ENCODE results near the gene TSPAN4. TPM values are rescaled to one million over a fixed set of nuclear protein-coding genes. Genes with fewer than 3 reads are reported as not detected.

TSPAN4 gene
- total and polyA plus RNA-seq, 9 of the 15 experiments (the other 6 are each of a cell fraction or from before 2014, with no cell fraction given): 0.07 to 31.0 (median 15.7) TPM

DNA sequence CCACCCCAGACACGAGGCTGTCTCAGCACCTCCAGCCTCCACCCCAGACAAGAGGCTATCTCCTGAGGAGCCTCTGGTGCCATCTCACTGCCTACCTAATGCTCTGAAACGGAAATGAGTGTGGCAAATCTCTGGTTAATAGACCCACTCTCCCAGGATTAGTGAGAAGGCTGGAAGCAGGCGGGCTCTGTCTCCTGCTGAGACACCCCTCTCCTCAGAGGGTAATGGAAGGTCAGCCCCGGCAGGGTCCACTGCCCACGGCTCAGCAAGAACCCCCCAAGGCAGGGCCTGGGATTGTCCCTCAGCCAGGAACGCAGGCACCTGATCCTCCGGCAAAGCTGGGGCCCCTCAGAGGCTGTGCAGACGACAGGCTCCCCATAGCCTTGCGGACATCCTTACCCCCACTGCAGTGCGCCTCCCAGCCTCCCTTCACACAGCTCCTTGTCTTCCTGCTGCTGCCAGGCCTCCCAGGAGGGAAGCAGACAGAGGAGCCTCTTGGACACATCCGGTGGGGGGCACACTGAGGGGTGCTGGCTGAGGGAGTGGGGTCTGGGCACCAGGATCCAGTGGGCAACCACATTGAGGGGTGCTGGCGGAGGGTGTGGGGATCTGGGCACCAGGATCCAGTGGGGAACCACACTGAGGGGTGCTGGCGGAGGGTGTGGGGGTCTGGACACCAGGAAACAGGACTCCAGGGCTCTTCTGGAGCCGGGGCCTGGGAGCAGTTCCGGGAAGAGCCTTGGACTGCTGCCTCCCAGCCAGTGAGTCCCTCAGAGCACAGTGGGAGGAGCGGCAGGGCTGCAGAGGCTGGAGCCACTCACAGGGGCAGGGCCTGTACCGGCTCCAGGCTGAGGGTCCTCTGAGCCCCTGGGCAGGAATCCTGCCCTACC lies 54.8 kb downstream of the TSPAN4 start:
- Histone ChIP-seq H3K9me3 (replicated peaks; ENCODE audit: control insufficient read depth, insufficient read depth, low read depth, low read length) (no peaks in the 10 kb centered on the region), H3K27ac (ENCODE audit: extremely low read depth, low read depth, low read length) (no peak overlapping the region), H3K4me3 (no peak overlapping the region), H3K9ac (ENCODE audit: insufficient read depth in 1 of 2, low read depth in 2 of 2, low read length in 2 of 2) (peak overlapping the region in 1 of 2 experiments; percentile 4; a peak in 1 of 4 replicates), H2AFZ (ENCODE audit: low read depth, low read length) (no peak overlapping the region), H3K36me3 (ENCODE audit: control insufficient read depth, insufficient read depth, low read length) (peaks cover 59% of the 10 kb centered on the region; the same call in 2 of the 3 replicates), H3K4me2 (ENCODE audit: insufficient read depth, low read length) (no peak overlapping the region), H3K27me3 (ENCODE audit: control insufficient read depth in 2 of 2, insufficient read depth in 2 of 2, low read length in 2 of 2) (no peaks in the 10 kb centered on the region), H3K4me1 (replicated peaks in 1 of 2; ENCODE audit: control insufficient read depth in 2 of 2, insufficient read depth in 2 of 2, low read length in 2 of 2) (peaks cover 0 to 68% of the 10 kb centered on the region in 2 experiments; a peak in 2 of 5 replicates), H4K20me1 (replicated peaks; ENCODE audit: control insufficient read depth, insufficient read depth, low read length) (no peaks in the 10 kb centered on the region; the same call in 1 of the 2 replicates), H3K79me2 (ENCODE audit: control insufficient read depth, insufficient read depth, low read length) (no peaks in the 10 kb centered on the region), H3K9me1 (ENCODE audit: control insufficient read depth, insufficient read depth, low read length) (no peaks in the 10 kb centered on the region)
- BruUV-seq (replicated peaks): no TSS peak
- 88% methylated on average over 16 of the region's 17 CpGs for WGBS (ENCODE audit: insufficient coverage, low coverage, missing lambda C conversion rate)
- FAIRE-seq: no peak
- CTCF ChIA-PET (ENCODE audit: low intra/inter-chr PET ratio): interaction anchor here (1.0 kb wide), 1 partner anchor 154 kb away, joined by 3 read pairs; no protein-coding TSS in a partner anchor
- intact Hi-C loops (cut with micrococcal nuclease): no loop called here
- in situ Hi-C loops (cut with MboI): no loop called here
- ATAC-seq: no peak
- no peak for DNase-seq (ENCODE audit: extremely low read depth in 1 of 4, low spot score in 3 of 4)
- POLR2A ChIA-PET: interaction anchor here (0.6 to 1.0 kb wide), 2 partner anchors 10 to 106 kb away, joined by 3 read pairs; no protein-coding TSS in a partner anchor
- TF ChIP-seq ATF7 (IDR thresholded peaks at IDR 0.05): no peak
- no peak for TF ChIP-seq ZNF347 (CRISPR knock-in tag; IDR thresholded peaks at IDR 0.05; ENCODE audit: low read depth)
- no peak for TF ChIP-seq ZNF830 (CRISPR knock-in tag; IDR thresholded peaks at IDR 0.05)
- no peak for TF ChIP-seq PTTG1 (tag; IDR thresholded peaks at IDR 0.05; ENCODE audit: low read depth)
- TF ChIP-seq POLR2A (conservative IDR thresholded peaks at IDR 0.05): 0 out of 2 replicates have a peak, but pooled peaks have one; percentile 33
- TF ChIP-seq, protein P1, sequence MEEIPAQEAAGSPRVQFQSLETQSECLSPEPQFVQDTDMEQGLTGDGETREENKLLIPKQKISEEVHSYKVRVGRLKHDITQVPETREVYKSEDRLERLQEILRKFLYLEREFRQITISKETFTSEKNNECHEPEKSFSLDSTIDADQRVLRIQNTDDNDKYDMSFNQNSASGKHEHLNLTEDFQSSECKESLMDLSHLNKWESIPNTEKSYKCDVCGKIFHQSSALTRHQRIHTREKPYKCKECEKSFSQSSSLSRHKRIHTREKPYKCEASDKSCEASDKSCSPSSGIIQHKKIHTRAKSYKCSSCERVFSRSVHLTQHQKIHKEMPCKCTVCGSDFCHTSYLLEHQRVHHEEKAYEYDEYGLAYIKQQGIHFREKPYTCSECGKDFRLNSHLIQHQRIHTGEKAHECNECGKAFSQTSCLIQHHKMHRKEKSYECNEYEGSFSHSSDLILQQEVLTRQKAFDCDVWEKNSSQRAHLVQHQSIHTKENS (CRISPR knock-in tag; IDR thresholded peaks at IDR 0.05): no peak
- no peak for TF ChIP-seq HDAC8 (tag; IDR thresholded peaks at IDR 0.05)
- no peak for TF ChIP-seq PHTF2 (CRISPR knock-in tag; IDR thresholded peaks at IDR 0.05)
- TF ChIP-seq NFRKB (IDR thresholded peaks at IDR 0.05; ENCODE audit: low read depth): no peak
- no peak for TF ChIP-seq THRAP3 (IDR thresholded peaks at IDR 0.05; ENCODE audit: borderline replicate concordance)
- peak; percentile 58 for TF ChIP-seq POLR2G (IDR thresholded peaks at IDR 0.05; ENCODE audit: low read depth, low read length)
- TF ChIP-seq, protein P2, sequence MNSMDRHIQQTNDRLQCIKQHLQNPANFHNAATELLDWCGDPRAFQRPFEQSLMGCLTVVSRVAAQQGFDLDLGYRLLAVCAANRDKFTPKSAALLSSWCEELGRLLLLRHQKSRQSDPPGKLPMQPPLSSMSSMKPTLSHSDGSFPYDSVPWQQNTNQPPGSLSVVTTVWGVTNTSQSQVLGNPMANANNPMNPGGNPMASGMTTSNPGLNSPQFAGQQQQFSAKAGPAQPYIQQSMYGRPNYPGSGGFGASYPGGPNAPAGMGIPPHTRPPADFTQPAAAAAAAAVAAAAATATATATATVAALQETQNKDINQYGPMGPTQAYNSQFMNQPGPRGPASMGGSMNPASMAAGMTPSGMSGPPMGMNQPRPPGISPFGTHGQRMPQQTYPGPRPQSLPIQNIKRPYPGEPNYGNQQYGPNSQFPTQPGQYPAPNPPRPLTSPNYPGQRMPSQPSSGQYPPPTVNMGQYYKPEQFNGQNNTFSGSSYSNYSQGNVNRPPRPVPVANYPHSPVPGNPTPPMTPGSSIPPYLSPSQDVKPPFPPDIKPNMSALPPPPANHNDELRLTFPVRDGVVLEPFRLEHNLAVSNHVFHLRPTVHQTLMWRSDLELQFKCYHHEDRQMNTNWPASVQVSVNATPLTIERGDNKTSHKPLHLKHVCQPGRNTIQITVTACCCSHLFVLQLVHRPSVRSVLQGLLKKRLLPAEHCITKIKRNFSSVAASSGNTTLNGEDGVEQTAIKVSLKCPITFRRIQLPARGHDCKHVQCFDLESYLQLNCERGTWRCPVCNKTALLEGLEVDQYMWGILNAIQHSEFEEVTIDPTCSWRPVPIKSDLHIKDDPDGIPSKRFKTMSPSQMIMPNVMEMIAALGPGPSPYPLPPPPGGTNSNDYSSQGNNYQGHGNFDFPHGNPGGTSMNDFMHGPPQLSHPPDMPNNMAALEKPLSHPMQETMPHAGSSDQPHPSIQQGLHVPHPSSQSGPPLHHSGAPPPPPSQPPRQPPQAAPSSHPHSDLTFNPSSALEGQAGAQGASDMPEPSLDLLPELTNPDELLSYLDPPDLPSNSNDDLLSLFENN (IDR thresholded peaks at IDR 0.05; ENCODE audit: low read depth in 2 of 2, low read length in 2 of 2): no peak
- peak; percentile 22; the same call in 1 of the 2 replicates for TF ChIP-seq SUPT5H (IDR thresholded peaks at IDR 0.05)
- TF ChIP-seq GABPB1 (CRISPR knock-in tag; IDR thresholded peaks at IDR 0.05): no peak
- TF ChIP-seq SMAD2 (IDR thresholded peaks at IDR 0.05; ENCODE audit: low read depth, low read length): no peak
- TF ChIP-seq SAFB (IDR thresholded peaks at IDR 0.05; ENCODE audit: borderline replicate concordance, low read depth, low read length): no peak
- TF ChIP-seq, protein P3, sequence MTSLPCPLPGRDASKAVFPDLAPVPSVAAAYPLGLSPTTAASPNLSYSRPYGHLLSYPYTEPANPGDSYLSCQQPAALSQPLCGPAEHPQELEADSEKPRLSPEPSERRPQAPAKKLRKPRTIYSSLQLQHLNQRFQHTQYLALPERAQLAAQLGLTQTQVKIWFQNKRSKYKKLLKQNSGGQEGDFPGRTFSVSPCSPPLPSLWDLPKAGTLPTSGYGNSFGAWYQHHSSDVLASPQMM (CRISPR knock-in tag; IDR thresholded peaks at IDR 0.05): no peak

Measured in K562 (cell line).